GM21447 (cell line): ENCODE data around the gene PAEP.

Experiments used
- ATAC-seq: cut with Tn5 transposase; IDR thresholded peaks from one replicate; pipeline ENCODE4 v1.9.1; 2021; ENCODE audit not compliant: unreplicated experiment

PAEP gene

DNA sequence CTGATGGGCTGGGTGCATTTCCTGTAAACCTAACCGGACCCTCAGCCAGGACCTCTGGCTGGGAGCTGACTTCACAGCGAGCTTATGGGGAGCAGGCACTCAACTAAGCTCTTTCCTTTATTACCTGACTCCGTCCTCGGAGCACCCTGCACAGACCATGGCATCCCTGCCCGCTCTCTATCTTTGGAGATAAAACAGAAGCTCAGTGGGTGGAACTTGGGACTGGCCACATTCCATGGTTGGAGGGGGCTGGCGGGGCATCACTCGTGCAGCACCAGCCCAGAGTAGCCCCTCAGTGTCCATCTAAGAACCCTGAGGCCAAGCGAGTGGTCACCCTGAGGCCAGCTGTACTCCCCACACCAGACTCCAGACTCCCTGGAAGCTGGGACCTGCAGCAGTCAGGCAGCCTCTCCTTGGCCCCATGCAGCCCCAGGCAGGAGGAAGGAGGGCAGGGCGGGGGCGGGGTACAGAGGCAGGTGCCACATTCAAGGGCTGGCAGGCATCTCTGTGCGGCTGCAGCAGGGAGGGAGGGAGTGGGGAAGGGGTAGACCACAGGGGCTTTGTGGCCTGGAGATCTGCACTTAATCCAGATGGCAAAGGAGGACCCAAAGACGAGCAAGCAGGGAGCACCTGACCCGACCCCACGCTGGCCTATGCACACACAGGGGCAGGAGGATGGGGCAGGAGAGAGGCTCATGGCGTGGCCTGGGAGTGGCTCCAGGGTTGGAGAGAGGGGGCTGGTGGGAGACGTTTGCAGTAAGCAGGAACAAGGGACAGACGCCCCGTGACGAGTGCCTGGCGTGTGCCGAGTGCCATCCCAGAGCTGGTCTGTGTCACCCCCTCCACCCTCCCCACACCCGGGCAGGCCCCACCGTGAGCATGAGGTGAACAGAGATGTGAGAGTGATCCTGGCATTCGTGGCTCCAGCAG lies 51.7 kb downstream of the PAEP start:
- ATAC-seq, result no peak

DNA sequence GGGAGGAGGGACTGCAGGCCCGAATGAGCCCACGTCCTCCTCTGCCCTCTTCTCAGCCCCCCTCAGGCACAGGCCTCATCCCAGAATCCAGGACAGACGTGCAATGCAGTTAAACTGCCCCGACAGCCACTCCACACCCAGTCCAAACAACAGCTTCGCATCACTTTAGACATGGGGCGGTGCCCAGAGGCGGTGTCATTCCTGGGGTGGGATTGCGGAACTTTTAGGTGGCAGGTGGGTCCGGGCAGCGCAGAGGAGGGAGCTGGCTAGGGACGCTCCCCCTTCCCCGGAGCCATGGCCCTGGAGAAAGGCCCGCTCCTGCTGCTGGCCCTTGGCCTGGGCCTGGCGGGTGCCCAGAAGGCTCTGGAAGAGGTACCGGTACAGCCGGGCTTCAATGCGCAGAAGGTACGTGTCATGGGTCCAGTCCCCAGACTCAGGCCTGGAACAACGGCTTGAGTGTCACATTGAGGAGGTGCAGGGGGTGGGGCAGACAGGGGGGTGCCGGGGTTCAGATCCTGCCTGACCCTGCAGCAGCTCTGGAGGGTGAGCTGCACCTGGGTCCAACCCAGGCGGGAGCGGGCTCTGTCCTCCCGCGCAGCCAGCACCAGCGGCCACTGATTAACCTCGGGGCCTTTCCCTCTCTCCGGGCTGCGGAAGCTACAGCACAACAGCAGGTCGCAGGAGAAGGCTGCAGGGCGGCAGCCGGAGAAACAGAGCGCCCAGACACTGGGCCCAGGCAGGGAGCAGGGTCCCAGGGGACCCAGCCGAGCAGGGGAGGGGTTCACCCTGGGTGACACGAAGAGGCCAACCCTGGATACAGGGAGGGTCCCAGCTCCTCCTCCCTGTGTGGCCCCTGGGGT lies 52.6 kb downstream of the PAEP start:
- ATAC-seq, result no peak

DNA sequence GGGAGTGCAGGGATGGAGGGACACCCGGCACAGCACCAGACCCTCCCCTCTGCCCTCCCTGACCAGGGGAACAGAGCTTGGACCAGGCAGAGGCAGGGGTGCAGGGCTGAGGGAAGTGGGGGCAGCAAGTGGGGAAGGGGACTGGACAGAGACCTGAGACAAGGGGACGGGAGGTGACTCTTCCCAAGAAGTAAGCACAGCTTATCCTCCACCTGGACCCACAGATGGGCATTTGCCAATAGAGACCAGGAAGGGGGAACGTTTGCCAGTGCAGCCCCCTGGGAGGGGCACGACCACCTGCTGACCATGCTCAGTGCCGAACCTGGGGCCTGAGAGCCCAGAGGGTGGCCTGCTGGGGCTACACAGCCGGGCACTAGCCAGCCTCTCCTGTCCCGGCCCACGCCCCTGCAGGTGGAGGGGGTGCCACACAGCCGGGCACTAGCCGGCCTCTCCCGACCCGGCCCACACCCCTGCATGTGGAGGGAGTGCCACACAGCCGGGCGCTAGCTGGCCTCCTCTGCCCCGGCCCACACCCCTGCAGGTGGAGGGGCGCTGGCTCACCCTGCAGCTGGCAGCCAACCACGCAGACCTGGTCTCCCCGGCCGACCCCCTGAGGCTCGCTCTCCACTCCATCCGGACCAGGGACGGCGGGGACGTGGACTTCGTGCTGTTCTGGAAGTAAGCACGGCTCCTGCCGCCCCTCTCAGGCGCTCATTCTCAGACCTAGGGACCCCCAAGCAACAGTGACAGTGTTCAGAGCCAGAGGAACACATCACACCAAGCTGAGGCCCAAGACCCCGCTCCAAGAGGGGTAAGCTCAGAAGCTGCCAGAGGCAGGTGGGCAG lies 53.5 kb downstream of the PAEP start:
- no peak for ATAC-seq

DNA sequence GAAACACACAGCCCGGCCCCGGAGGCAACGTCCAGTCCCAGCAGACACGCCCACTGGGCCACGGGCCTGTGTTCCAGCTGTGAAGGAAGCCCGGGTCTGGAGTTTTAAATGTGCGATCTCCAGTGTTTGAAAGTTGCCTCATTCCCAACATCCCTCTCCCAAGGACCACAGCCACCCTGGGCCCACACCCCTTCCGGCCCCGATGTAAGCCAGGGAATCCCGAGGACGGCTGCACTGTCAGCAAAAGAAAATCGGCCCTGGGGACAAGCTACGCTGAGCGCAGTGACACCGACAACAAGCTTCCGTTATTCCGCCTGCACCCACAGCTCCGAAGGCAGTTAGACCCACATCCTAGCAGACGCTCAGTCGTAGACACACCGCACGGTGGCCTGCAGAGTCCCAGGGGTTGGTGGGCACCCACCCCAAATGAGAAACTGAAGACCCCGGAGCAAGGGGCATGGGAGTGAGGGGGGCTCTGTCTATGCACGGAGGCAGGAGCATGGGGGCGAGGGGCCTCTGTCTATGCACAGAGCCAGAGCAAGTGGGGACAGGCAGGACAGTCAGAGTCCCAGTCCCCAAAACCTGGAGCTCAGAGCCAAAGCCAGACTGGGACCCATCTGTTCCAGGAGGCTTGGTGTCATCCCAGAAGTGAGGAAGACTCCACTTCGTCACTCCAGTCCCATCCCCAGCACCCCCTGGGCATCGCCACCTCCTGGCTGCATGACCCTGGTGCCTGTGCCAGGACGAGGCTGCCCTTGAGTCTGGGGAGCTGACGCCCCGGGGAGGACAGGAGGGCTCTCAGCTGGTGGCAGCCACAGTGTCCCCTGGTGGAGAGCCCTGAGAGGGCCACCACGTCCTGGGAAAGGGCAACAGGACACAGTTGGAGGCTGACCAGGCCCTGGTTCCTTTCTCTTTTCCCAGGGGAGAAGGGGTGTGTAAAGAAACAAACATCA lies 54.4 kb downstream of the PAEP start:
- ATAC-seq, result no peak
